ENCODE data around the gene LMX1B.

GRCh38 chr9:126658201-126658825 is 44.6 kb downstream of the LMX1B start:
- TF ChIP-seq YY1 (IDR thresholded peaks at IDR 0.05; ENCODE audit: low read depth) (no peak), TAF1 (IDR thresholded peaks at IDR 0.05; ENCODE audit: borderline replicate concordance, low read depth, low read length) (no peak)

All from SK-N-SH (cell line).